ENCODE data around the gene BMS1. TPM values are rescaled to one million over a fixed set of nuclear protein-coding genes. Genes with fewer than 3 reads are reported as not detected.
A peak's percentile ranks its signal among the peaks of the same experiment; 100 is the strongest.
"Not testable (repeated sequence)": the region's sequence is repeated elsewhere in the genome, so short reads cannot be mapped to it uniquely, and the experiment has no call there.

BMS1 gene
- total and polyA plus RNA-seq, 12 donors: 8.6 to 27.8 (median 12.7) TPM

DNA sequence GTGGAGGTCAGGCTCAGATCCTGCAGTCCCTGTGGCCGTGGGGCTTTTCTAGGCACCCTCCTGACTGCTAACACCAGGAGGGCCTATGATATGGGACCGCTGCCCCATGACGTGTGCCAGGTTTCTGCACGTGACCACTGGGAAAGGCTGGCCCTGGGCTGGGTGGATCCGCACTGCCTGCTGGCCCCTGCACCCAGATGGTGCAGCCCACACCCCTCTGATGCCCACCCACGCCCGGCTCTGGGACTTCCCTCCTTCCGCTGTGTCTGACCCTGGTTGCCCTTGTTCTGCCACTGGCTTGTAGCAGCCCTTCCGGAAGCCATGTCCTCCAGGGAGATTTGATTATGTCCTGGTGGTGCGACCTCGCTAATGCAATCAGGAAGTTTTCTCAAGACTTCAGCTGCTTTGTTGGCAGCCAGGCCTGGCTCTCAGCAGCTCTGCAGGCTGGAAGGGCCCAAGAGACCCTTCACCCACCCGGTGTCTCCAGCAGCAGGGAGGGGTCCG lies 88.6 kb downstream of the BMS1 start:
- intact Hi-C loops (cut with DNase I); H3K4me3 ChIP-seq; H3K9me3 ChIP-seq (replicated peaks in 1 of 3); H3K36me3 ChIP-seq (replicated peaks in 1 of 2); H3K27me3 ChIP-seq: not testable (repeated sequence)
- 57 to 67% (median 61%) methylated on average over 6 to 13 of the region's 13 CpGs for WGBS, 4 donors
- TF ChIP-seq, protein P1, sequence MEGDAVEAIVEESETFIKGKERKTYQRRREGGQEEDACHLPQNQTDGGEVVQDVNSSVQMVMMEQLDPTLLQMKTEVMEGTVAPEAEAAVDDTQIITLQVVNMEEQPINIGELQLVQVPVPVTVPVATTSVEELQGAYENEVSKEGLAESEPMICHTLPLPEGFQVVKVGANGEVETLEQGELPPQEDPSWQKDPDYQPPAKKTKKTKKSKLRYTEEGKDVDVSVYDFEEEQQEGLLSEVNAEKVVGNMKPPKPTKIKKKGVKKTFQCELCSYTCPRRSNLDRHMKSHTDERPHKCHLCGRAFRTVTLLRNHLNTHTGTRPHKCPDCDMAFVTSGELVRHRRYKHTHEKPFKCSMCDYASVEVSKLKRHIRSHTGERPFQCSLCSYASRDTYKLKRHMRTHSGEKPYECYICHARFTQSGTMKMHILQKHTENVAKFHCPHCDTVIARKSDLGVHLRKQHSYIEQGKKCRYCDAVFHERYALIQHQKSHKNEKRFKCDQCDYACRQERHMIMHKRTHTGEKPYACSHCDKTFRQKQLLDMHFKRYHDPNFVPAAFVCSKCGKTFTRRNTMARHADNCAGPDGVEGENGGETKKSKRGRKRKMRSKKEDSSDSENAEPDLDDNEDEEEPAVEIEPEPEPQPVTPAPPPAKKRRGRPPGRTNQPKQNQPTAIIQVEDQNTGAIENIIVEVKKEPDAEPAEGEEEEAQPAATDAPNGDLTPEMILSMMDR (IDR thresholded peaks at IDR 0.05): peak in 3 of 6 experiments; percentile 9 to 38 (median 29)
- peak in 3 of 7 donors; percentile 13 to 92 (median 31) for DNase-seq
- H3K27ac ChIP-seq: peak overlapping the region in 2 of 5 donors; percentile 21 to 29
- peaks cover 0 to 25% of the 10 kb centered on the region in 2 donors for H3K4me1 ChIP-seq (replicated peaks in 1 of 2)

DNA sequence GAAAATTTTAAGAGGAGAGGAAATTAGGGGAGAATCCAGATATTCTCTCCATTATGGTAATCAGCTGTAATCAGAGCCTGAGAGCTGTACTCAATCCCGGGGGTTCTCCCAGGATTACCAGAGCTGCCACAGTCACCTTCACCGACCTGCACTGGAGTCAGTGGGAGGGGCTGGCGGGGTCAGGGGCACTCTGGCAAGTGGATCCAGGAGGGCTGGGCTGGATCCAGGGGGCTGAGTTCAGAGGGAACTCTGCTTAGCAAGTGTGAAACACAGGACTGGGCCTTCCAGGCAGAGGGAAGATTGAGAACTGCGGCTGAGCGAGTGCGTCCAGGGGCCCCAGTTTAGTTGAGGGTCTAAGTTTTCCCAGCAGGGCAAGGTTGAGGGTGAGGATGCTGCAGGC lies 89.2 kb downstream of the BMS1 start:
- peaks cover 0 to 22% of the 10 kb centered on the region in 2 donors for H3K4me1 ChIP-seq (replicated peaks in 1 of 2)
- no peak for DNase-seq
- no peaks in the 10 kb centered on the region for H3K36me3 ChIP-seq (replicated peaks in 1 of 2)
- intact Hi-C loops (cut with DNase I): no loop called here
- H3K9me3 ChIP-seq (replicated peaks in 1 of 3): no peaks in the 10 kb centered on the region
- H3K27ac ChIP-seq: peak overlapping the region in 1 of 5 donors; percentile 10
- no peaks in the 10 kb centered on the region for H3K27me3 ChIP-seq
- WGBS, 4 donors: 82 to 91% (median 83%) methylated on average over 5 to 6 of the region's 6 CpGs
- TF ChIP-seq, protein P1 (IDR thresholded peaks at IDR 0.05): no peak
- no peak for TF ChIP-seq POLR2A (IDR thresholded peaks at IDR 0.05)
- H3K4me3 ChIP-seq: no peak overlapping the region

DNA sequence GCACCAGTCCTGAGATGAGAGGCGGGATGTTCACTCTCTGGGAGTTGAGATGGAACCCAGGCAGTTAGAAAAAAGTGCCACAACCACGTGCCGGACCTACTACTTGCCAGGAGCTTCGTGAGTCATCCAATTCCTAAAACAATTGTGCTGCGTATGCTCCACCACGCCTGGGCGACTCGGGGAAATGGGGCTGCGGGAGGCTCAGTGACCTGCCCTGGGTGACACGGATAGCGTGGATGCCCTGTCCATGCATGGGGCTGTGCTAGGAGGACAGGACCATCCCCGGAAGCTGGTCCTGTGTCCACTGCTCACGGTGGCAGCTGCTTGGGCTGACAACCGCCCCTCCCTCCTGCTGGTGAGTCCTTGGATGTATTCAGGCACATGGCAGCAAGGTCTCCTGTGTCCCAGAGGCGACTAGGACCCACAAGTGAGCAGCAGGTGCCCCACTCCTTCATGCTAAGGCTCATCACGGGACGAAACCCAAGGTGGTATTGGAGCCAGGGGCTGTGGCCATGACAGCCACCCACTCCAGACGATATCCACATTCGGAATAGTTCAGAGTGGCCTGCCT lies 90.4 kb downstream of the BMS1 start:
- intact Hi-C loops (cut with DNase I): no loop called here
- DNase-seq: no peak
- no peak for TF ChIP-seq POLR2A (IDR thresholded peaks at IDR 0.05)
- TF ChIP-seq, protein P1 (IDR thresholded peaks at IDR 0.05): no peak
- Histone ChIP-seq H3K4me1 (replicated peaks in 1 of 2) (peaks cover 0 to 19% of the 10 kb centered on the region in 2 donors), H3K27me3 (no peaks in the 10 kb centered on the region), H3K9me3 (replicated peaks in 1 of 3) (no peaks in the 10 kb centered on the region), H3K4me3 (no peak overlapping the region), H3K36me3 (replicated peaks in 1 of 2) (no peaks in the 10 kb centered on the region), H3K27ac (no peak overlapping the region)
- 71 to 82% (median 75%) methylated on average over 14 to 19 of the region's 19 CpGs for WGBS, 4 donors

DNA sequence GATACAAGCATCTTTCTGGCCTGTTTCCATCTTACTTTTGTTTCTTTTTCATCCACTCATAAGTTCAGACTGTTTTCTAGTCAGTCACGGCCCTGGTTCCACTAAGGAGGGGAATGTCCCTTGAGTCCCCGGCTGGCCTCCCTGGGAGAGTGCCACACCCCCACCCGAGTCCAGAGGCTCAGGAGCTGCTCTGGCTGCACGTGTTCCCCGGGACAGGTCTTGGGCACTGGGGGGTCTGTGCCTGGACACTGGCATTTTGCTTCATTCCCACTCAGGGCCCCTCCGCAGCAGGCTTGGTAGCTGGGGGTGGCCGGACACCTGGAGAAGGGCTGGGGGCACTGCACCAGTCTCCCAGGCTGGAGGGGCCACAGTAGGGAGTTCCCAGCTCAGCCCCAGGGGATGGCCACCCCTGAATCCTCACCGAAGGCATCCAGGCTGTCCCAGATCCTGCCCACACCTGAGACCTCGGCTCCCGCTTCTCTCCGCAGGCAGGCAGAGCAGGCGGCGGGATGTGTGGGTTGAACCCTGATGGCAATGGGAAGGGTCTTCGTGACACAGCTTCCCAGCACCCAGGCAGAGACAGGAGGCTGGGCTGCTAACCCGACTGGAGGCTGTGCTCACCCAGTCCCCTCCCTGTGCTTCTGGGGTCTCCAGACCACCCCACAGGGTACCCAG lies 92.3 kb downstream of the BMS1 start:
- Histone ChIP-seq H3K4me3 (no peak overlapping the region), H3K36me3 (replicated peaks in 1 of 2) (no peaks in the 10 kb centered on the region), H3K9me3 (replicated peaks in 1 of 3) (no peaks in the 10 kb centered on the region), H3K4me1 (replicated peaks in 1 of 2) (peaks cover 0 to 19% of the 10 kb centered on the region in 2 donors), H3K27ac (no peak overlapping the region), H3K27me3 (no peaks in the 10 kb centered on the region)
- intact Hi-C loops (cut with DNase I): no loop called here
- 84 to 89% (median 85%) methylated on average over 13 to 15 of the region's 15 CpGs for WGBS, 4 donors
- TF ChIP-seq, protein P1 (IDR thresholded peaks at IDR 0.05): no peak
- TF ChIP-seq POLR2A (IDR thresholded peaks at IDR 0.05): no peak
- DNase-seq: no peak

Measured in adrenal gland (tissue), 12 donors.